Retina (tissue), 1 donor: Measurements from ENCODE around the gene MAT2B.

Experiments used
- DNase-seq: peaks from one replicate; pipeline ENCODE4 v3.0.0-alpha.2; 2016

The MAT2B gene

GRCh38 chr5:163505368-163506094 lies at the start of gene MAT2B:
MAT2B (plus strand) TSS chr5:163505619; CDS start chr5:163505687, 68 bp downstream.
- DNase-seq: peak; percentile 99

GRCh38 chr5:163456029-163456589 lies 49.3 kb upstream of the MAT2B start:
- no peak for DNase-seq

- no peak for DNase-seq
Measured at GRCh38 chr5:163456840-163457239, 48.6 kb upstream of the MAT2B start.

GRCh38 chr5:163458778-163459385 lies 46.5 kb upstream of the MAT2B start:
- DNase-seq: no peak

- DNase-seq: no peak
Measured at GRCh38 chr5:163459462-163459818, 46.0 kb upstream of the MAT2B start.

GRCh38 chr5:163459819-163460561 lies 45.4 kb upstream of the MAT2B start, which contains the start of gene NUDCD2:
NUDCD2 (minus strand) TSS chr5:163460102; CDS start chr5:163460050, 52 bp downstream.
- DNase-seq: peak; percentile 99

GRCh38 chr5:163460562-163461171 lies 44.8 kb upstream of the MAT2B start, which contains the start of gene HMMR:
HMMR (plus strand) TSS chr5:163460632; CDS start chr5:163460693, 61 bp downstream.
- DNase-seq: no peak

- no peak for DNase-seq
Measured at GRCh38 chr5:163463063-163463435, 42.4 kb upstream of the MAT2B start.

- no peak for DNase-seq
Measured at GRCh38 chr5:163467682-163468081, 37.7 kb upstream of the MAT2B start.

GRCh38 chr5:163473635-163474243 lies 31.7 kb upstream of the MAT2B start:
- no peak for DNase-seq

GRCh38 chr5:163475411-163475810 lies 30.0 kb upstream of the MAT2B start:
- no peak for DNase-seq

GRCh38 chr5:163478126-163478981 lies 27.1 kb upstream of the MAT2B start:
- DNase-seq: no peak

GRCh38 chr5:163478982-163479271 lies 26.5 kb upstream of the MAT2B start:
- no peak for DNase-seq

GRCh38 chr5:163489055-163489744 lies 16.2 kb upstream of the MAT2B start:
- DNase-seq: no peak

GRCh38 chr5:163489745-163490075 lies 15.7 kb upstream of the MAT2B start:
- DNase-seq: no peak

GRCh38 chr5:163496286-163496685 lies 9.1 kb upstream of the MAT2B start:
- DNase-seq: no peak

- no peak for DNase-seq
Measured at GRCh38 chr5:163497315-163497714, 8.1 kb upstream of the MAT2B start.

- DNase-seq: no peak
Measured at GRCh38 chr5:163498886-163499285, 6.5 kb upstream of the MAT2B start.

GRCh38 chr5:163502521-163502920 lies 2.9 kb upstream of the MAT2B start:
- DNase-seq: no peak

- peak; percentile 70 for DNase-seq
Measured at GRCh38 chr5:163503106-163504078, 2.0 kb upstream of the MAT2B start.
